ENCODE data around the gene C16orf90.

C16orf90 gene

DNA sequence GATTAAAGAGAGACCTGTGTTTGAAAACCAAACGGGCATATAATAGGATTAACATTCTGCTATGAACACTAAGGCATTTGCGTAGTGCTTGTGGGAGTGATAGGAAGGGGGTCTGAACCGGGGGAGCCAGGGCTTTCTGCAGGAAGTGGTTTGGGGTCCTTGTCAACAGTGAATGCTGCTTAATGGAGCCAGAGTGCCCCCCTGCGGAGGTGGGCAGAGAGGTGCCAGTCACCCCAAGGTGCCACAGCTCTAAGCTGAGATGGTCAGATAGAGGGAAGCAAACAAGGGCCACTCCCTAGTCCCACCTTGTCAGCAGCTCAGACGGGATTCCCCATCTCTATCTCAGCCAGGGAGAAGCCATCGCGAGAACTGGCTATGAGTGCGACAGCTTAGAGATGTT lies 34.1 kb downstream of the C16orf90 start:
- DNase-seq (ENCODE audit: low read depth): peak; percentile 26

DNA sequence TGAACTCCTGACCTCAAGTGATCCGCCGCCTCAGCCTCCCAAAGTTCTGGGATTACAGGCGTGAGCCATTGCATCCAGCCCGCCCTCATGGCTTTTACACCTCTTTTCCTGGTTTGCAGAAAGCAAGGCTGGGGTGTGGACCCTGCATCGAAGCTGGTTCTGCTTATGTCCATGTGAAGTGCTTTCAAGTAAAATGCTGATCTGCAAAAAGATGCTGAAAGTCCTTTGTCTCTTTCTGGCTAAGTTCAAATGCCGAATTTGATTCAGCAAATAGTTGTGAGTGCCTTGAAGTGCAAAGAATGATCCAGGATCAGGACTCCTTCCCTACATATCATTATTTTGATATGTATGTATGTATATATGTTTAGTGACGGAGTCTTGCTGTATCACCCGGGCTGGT lies 34.7 kb downstream of the C16orf90 start:
- DNase-seq (ENCODE audit: low read depth): no peak

DNA sequence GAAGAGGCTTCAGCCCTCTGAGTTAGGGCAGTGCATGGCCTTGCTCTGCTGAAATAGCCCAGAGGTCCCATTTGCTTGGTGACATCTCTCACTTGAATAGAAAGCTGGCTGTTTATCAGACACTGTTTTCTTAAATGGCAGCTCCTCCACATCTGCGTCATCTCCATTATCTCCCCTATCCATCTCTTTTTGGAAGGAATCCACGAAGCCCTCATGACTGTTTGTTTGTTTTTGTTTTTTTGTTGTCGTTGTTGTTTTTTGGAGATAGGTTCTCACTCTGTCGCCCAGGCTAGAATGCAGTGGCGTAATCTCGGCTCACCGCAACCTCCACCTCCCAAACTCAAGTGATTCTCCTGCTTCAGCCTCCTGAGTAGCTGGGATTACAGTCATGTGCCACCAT lies 35.2 kb downstream of the C16orf90 start:
- DNase-seq (ENCODE audit: low read depth): no peak

DNA sequence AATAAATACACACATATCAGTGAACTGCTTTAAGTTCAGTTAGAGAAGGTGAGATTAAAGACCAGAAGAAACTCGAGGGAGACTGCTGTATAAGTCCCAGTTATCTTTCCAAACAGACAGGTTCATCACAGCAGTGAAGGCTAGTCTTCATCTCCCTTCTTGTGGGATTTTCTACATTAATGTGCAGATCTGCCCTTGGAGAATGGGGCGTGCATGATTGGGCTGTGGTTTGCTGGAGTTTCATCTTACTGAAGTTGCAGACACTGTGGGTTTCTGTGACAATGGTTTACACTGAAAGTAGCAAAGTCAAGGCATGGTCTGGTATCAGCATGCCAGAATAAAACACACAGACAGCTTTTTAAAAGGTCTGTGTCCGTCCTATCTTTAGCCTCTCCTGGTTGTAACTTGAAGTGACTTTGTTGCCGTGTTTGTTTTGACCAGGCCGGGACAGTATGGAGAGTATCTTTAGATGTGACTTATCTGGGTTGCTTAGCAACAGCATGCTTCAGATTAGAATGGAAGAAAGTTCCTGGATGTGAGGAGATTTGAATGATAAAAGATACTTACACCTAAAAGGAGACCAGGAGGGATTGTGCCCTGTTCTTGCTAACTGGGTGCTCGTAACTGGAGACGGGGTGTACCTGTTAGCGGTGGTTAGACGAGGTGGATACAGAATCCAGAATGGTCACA lies 35.7 kb downstream of the C16orf90 start:
- DNase-seq (ENCODE audit: low read depth): no peak

DNA sequence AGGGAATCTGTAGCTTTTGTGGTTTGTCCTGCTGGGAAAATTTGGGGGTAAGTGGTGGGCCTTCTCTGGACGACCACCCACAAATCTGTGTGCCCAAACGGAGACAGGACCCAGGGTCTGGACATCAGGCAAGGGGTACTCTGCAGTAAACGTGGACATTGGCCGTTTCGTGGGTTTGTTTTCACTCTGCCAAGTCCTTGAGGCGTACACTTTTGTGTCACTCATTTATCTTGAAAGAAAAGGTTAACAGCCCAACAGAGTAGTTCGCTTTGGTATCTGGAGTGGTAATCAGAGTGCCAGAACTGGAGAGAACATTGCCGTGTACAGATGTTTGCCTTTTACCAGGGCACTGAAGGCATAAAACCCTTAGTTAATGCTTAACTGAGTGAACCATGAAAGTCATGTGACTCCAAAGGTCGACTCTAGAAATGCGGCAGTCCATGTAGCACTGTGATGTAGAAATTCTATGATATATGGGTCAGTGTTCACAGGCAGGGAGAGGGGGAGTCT lies 36.4 kb downstream of the C16orf90 start:
- DNase-seq (ENCODE audit: low read depth): no peak

DNA sequence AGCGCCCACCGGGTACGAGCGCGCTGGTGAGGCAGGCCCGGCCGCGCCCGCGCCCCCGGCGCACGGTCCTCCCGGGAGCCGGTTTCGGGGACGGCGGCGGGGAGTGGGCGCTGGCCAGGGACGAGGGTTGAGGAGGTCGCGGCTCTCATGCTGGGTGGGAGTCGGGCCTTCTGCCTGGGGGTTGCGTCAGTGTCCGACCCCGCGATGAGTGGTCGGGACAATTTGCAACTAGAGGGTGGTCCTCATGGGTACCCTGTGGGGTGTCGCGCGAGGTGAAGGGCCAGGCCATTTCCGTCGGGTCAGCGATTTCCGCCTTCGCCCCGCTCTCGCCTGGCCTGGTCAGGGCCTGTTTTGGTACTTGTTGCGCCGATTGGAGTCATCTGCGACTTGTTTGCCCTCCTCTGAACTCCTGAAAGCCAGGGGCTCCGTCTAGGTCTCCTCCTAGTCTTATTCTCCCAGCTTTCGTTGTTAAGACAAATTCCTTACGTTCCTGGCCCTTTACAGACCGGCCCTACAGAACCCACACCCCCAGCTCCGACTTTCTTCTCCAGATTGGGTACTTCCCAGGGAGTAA lies 36.9 kb downstream of the C16orf90 start:
- no peak for DNase-seq (ENCODE audit: low read depth)

DNA sequence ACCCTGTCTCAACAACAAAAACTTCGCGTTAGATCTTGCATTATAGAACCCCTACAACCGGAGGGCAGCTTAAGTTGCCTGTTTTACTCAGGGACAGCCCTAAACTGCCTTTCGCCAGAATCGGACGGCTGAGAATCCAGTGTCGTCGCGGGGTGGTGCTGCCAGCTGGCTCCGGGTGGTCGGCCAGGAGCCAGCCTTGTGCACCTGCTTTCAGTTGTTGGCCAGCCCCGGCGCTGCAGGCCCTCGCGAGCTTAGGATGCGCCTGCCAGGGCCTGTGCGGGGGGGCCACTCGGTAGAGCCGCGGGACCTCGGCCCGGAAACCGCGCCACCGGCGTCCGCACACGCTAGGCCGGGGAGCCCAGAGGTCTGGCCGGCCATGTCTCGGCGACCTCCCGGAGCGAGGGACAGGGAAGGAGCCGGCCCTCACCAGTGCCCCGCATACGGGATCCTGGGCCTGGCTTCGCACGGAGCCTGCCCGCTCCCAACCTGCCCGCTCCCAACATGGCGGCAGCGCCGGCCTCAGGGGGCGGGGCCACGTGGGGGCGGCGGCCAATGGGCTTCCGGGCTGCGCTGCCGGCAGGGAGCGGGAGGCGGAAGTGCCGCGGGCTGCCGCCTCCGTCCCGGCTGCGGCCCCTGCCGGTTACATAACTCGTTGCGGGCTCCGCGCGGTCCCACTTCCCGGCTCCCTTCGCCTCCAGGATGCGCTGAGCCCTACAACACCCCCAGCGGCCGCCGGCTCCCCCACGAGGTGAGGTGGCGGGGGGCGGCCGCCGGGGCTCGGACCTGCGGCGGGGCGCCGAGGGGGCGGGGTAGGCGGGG lies 37.6 kb downstream of the C16orf90 start:
- DNase-seq (ENCODE audit: low read depth): peak; percentile 82

DNA sequence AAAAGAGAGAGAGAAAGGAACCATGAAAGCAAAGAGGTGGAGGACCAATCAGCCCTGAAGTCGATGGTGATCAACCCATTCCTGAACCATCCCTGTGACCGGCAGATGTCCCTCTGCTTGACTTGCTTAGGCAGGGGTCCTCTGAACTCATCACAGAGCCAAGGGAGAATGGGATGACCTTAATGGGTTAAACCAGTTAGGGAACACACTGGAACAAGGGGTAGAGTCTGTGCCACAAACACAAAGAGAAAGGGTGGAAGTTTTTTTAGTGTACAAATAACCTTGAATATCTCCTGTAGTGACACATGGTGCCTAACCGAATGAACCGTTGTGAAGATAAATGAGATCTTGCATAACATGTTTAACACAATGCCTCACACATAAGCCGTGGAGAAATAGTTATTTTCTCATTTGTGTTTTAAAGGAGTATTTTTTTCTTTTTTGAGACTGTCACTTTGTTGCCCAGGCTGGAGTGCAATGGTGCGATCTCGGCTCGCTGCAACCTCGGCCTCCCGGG lies 40.6 kb downstream of the C16orf90 start:
- DNase-seq (ENCODE audit: low read depth): no peak

DNA sequence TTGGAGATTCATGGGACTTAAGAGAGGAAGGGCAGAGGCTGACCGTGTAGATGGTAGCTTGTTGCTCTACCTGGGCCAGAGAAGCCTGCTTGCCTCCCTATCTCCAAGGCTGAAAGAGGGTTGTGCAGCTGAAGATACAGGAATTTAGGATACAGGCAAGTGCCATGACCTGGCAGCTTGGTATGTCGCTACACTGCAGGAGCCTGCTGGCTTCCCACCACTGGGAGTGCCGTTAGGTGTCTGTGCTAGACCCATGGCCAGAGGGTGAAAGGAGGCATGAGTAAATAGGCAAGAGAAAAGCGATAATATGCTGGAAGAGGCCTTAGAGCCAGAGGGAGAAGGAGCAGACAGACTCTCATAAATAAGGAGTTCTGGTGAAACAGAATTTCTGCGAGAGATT lies 41.2 kb downstream of the C16orf90 start:
- no peak for DNase-seq (ENCODE audit: low read depth)

DNA sequence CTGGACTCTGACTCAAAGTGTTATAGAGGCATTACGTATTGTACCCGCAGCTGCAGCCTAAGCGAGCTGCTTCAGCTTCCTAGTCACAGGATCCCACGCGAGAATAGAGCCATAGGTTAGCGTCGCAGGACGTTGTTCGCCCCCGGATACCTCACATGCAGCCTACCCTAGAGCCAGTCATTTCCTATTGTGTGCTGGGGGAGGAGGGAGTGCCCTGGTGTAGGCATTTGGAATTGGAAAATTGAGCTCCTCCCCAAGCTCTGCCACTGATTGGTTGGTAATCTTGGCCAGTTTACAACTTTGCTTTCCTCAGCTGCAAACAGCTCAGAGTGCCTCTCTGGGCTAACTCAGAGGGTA lies 51.3 kb downstream of the C16orf90 start:
- DNase-seq (ENCODE audit: low read depth): no peak

Data from stimulated activated CD8-positive, alpha-beta memory T cell treated with anti-CD3 and anti-CD28 coated beads, Interleukin-4, amount 100 ng/mL, for 24 hours (primary cell).